Fibroblast of lung (primary cell): Measurements from ENCODE around the gene SORCS2. TPM values are rescaled to one million over a fixed set of nuclear protein-coding genes. Genes with fewer than 3 reads are reported as not detected.

ENCODE experiments used
- DNase-seq, 2 donors: peaks; one replicate each; pipeline versions ENCODE4 v3.0.0 to v3.0.0-alpha.2; 2010; ENCODE audit warnings: low read depth in 2 of 2
- H2AFZ ChIP-seq: 2 replicates; pipeline ENCODE4 v1.5.1; 2012; ENCODE audit warnings: low read length, control low read depth, inconsistent platforms
- H3K27ac ChIP-seq: 2 replicates; pipeline ENCODE4 v1.5.1; 2011; ENCODE audit warnings: low read length, control low read depth; ENCODE audit not compliant: insufficient read depth
- H3K27me3 ChIP-seq: 2 replicates; pipeline ENCODE4 v1.5.1; 2011; ENCODE audit warnings: mild to moderate bottlenecking, low read length; ENCODE audit not compliant: control insufficient read depth, insufficient read depth
- H3K36me3 ChIP-seq: 2 replicates; pipeline ENCODE4 v1.5.1; 2011; ENCODE audit warnings: low read length; ENCODE audit not compliant: control insufficient read depth, insufficient read depth
- H3K4me1 ChIP-seq: 2 replicates; pipeline ENCODE4 v1.5.1; 2011; ENCODE audit warnings: low read length; ENCODE audit not compliant: control insufficient read depth, insufficient read depth; ENCODE audit errors: extremely low read depth
- H3K4me2 ChIP-seq: 2 replicates; pipeline ENCODE4 v1.5.1; 2011; ENCODE audit warnings: low read length, control low read depth; ENCODE audit not compliant: insufficient read depth; ENCODE audit errors: extremely low read depth
- H3K4me3 ChIP-seq, 4 experiments: fragments of 200-600 bp in 1 of 4; sonication (generic) in 1 of 4; replicated peaks in 1 of 4; 2 replicates each; pipeline ENCODE4 v1.5.1; 2011 to 2016; ENCODE audit warnings: low read length in 4 of 4, low read depth in 3 of 4, mild to moderate bottlenecking in 3 of 4, control low read depth in 2 of 4, inconsistent platforms in 1 of 4, mixed read lengths in 1 of 4; ENCODE audit not compliant: insufficient read depth in 1 of 4; ENCODE audit errors: control extremely low read depth in 1 of 4
- H3K79me2 ChIP-seq: 2 replicates; pipeline ENCODE4 v1.5.1; 2012; ENCODE audit warnings: mild to moderate bottlenecking, low read length, inconsistent platforms; ENCODE audit not compliant: control insufficient read depth, insufficient read depth
- H3K9ac ChIP-seq: 2 replicates; pipeline ENCODE4 v1.5.1; 2011; ENCODE audit warnings: mild to moderate bottlenecking, low read length, control low read depth; ENCODE audit not compliant: insufficient read depth
- H3K9me3 ChIP-seq: 2 replicates; pipeline ENCODE4 v1.5.1; 2012; ENCODE audit warnings: low read depth, low read length; ENCODE audit not compliant: control insufficient read depth, insufficient read depth
- H4K20me1 ChIP-seq: 2 replicates; pipeline ENCODE4 v1.5.1; 2011; ENCODE audit warnings: low read length; ENCODE audit not compliant: control insufficient read depth, insufficient read depth; ENCODE audit errors: extremely low read depth
- CTCF ChIP-seq, 2 donors: IDR thresholded peaks in 1 of 2; conservative IDR thresholded peaks in 1 of 2; 1 replicate in 1 of 2; 2 replicates in 1 of 2; pipeline ENCODE4 v1.5.1; 2011 to 2012; ENCODE audit warnings: low read length in 2 of 2, control low read depth in 1 of 2, inconsistent platforms in 1 of 2, low read depth in 1 of 2, mild to moderate bottlenecking in 1 of 2
- EZH2 ChIP-seq: IDR thresholded peaks from 2 replicates; pipeline ENCODE4 v1.5.1; 2012; ENCODE audit warnings: low read length, control low read depth, mild to moderate bottlenecking; ENCODE audit errors: missing control alignments
- polyA plus RNA-seq, 2 donors: library from polyadenylated mRNA; depleted of rRNA in 1 of 2; stranded (reverse) in 1 of 2; unstranded in 1 of 2; fragments of >200 nt; gene quantifications; 2 replicates each; pipeline ENCODE4 v1.2.1, GENCODE V29; 2011 to 2012; ENCODE audit warnings: missing spikeins in 1 of 2
- total RNA-seq: library from RNA; depleted of rRNA; stranded (reverse); fragments of >200 nt; gene quantifications from 2 replicates; pipeline ENCODE4 v1.2.1, GENCODE V29; 2014

SORCS2 gene
- total and polyA plus RNA-seq, 2 donors (not counting 1 experiment from before 2014, with no cell fraction given) = 0.17 to 0.41 TPM

GRCh38 chr4:7474320-7474719 is 282.0 kb downstream of the SORCS2 start:
- H3K27ac ChIP-seq = no peak overlapping the region
- H3K79me2 ChIP-seq = no peaks in the 10 kb centered on the region
- H2AFZ ChIP-seq = no peak overlapping the region
- no peak for DNase-seq
- H3K9ac ChIP-seq = no peak overlapping the region
- H3K36me3 ChIP-seq = no peaks in the 10 kb centered on the region
- H3K4me1 ChIP-seq = no peaks in the 10 kb centered on the region
- TF ChIP-seq EZH2 = no peak
- TF ChIP-seq CTCF (conservative IDR thresholded peaks at IDR 0.05 in 1 of 2, IDR thresholded peaks at IDR 0.05 in 1 of 2; ENCODE audit: low read depth in 1 of 2, low read length in 2 of 2) = no peak
- H3K4me3 ChIP-seq = no peak overlapping the region
- H3K9me3 ChIP-seq = no peaks in the 10 kb centered on the region
- H3K27me3 ChIP-seq = no peaks in the 10 kb centered on the region
- H4K20me1 ChIP-seq = no peaks in the 10 kb centered on the region
- no peak overlapping the region for H3K4me2 ChIP-seq

- no peak for DNase-seq
- Histone ChIP-seq H3K4me1 (no peaks in the 10 kb centered on the region), H3K27me3 (no peaks in the 10 kb centered on the region)
Observed at GRCh38 chr4:7475207-7475606, 282.9 kb downstream of the SORCS2 start.

GRCh38 chr4:7476820-7477219 is 284.5 kb downstream of the SORCS2 start:
- no peaks in the 10 kb centered on the region for H3K79me2 ChIP-seq
- no peaks in the 10 kb centered on the region for H3K4me1 ChIP-seq
- no peaks in the 10 kb centered on the region for H3K9me3 ChIP-seq
- no peak overlapping the region for H3K9ac ChIP-seq
- H3K4me3 ChIP-seq = no peak overlapping the region
- H3K36me3 ChIP-seq = no peaks in the 10 kb centered on the region
- no peak overlapping the region for H3K27ac ChIP-seq
- H4K20me1 ChIP-seq = no peaks in the 10 kb centered on the region
- TF ChIP-seq CTCF (conservative IDR thresholded peaks at IDR 0.05 in 1 of 2, IDR thresholded peaks at IDR 0.05 in 1 of 2; ENCODE audit: low read depth in 1 of 2, low read length in 2 of 2) (no peak), EZH2 (no peak)
- DNase-seq = no peak
- no peak overlapping the region for H2AFZ ChIP-seq
- no peaks in the 10 kb centered on the region for H3K27me3 ChIP-seq
- H3K4me2 ChIP-seq = no peak overlapping the region

More at GRCh38 chr4:7475207-7475606, 282.9 kb downstream of the SORCS2 start:
- Histone ChIP-seq H2AFZ (no peak overlapping the region), H3K4me2 (no peak overlapping the region), H3K9ac (no peak overlapping the region), H4K20me1 (no peaks in the 10 kb centered on the region), H3K27ac (no peak overlapping the region), H3K9me3 (no peaks in the 10 kb centered on the region), H3K36me3 (no peaks in the 10 kb centered on the region), H3K79me2 (no peaks in the 10 kb centered on the region), H3K4me3 (no peak overlapping the region)
- TF ChIP-seq CTCF (conservative IDR thresholded peaks at IDR 0.05 in 1 of 2, IDR thresholded peaks at IDR 0.05 in 1 of 2; ENCODE audit: low read depth in 1 of 2, low read length in 2 of 2) = no peak
- no peak for TF ChIP-seq EZH2
